ENCODE measurements around the gene CEMIP. TPM values are rescaled to one million over a fixed set of nuclear protein-coding genes. Genes with fewer than 3 reads are reported as not detected.

Gene CEMIP
- polyA plus RNA-seq, 1 experiment = 725 TPM

GRCh38 chr15:80942266-80942665, 163.1 kb downstream of the CEMIP start:
- Histone ChIP-seq H3K4me3 (ENCODE audit: low read depth, low read length) (no peak overlapping the region), H3K27me3 (ENCODE audit: control insufficient read depth, insufficient read depth, low read length) (no peaks in the 10 kb centered on the region), H3K36me3 (ENCODE audit: control insufficient read depth, insufficient read depth, low read length) (peaks cover 76% of the 10 kb centered on the region)
- CTCF ChIA-PET = no interaction called here
- POLR2A ChIA-PET = no interaction called here
- no peak for TF ChIP-seq CTCF (IDR thresholded peaks at IDR 0.05; ENCODE audit: insufficient read depth, low read depth, low read length)
- DNase-seq (ENCODE audit: low read depth) = no peak

- no peak for TF ChIP-seq CTCF (IDR thresholded peaks at IDR 0.05; ENCODE audit: insufficient read depth, low read depth, low read length)
- H3K36me3 ChIP-seq (ENCODE audit: control insufficient read depth, insufficient read depth, low read length) = peaks cover 76% of the 10 kb centered on the region
- DNase-seq (ENCODE audit: low read depth) = no peak
- no peak overlapping the region for H3K4me3 ChIP-seq (ENCODE audit: low read depth, low read length)
- ChIA-PET CTCF (no interaction called here), POLR2A (no interaction called here)
- H3K27me3 ChIP-seq (ENCODE audit: control insufficient read depth, insufficient read depth, low read length) = no peaks in the 10 kb centered on the region
These were observed 163.8 kb downstream of the CEMIP start for GRCh38 chr15:80942746-80943565.

- Histone ChIP-seq H3K36me3 (ENCODE audit: control insufficient read depth, insufficient read depth, low read length) (peaks cover 86% of the 10 kb centered on the region), H3K27me3 (ENCODE audit: control insufficient read depth, insufficient read depth, low read length) (no peaks in the 10 kb centered on the region), H3K4me3 (ENCODE audit: low read depth, low read length) (no peak overlapping the region)
- CTCF ChIA-PET = interaction anchor here (1.2 kb wide), 1 partner anchor 321 kb away, joined by 4 read pairs; no protein-coding TSS in a partner anchor
- POLR2A ChIA-PET = no interaction called here
- no peak for DNase-seq (ENCODE audit: low read depth)
- no peak for TF ChIP-seq CTCF (IDR thresholded peaks at IDR 0.05; ENCODE audit: insufficient read depth, low read depth, low read length)
These were observed 165.6 kb downstream of the CEMIP start for GRCh38 chr15:80944818-80945217.

- DNase-seq (ENCODE audit: low read depth) = no peak
- no peak overlapping the region for H3K4me3 ChIP-seq (ENCODE audit: low read depth, low read length)
- H3K36me3 ChIP-seq (ENCODE audit: control insufficient read depth, insufficient read depth, low read length) = peaks cover 88% of the 10 kb centered on the region
- H3K27me3 ChIP-seq (ENCODE audit: control insufficient read depth, insufficient read depth, low read length) = no peaks in the 10 kb centered on the region
- no peak for TF ChIP-seq CTCF (IDR thresholded peaks at IDR 0.05; ENCODE audit: insufficient read depth, low read depth, low read length)
- ChIA-PET POLR2A (no interaction called here), CTCF (interaction anchor here (1.2 kb wide), 1 partner anchor 320 kb away, joined by 4 read pairs; no protein-coding TSS in a partner anchor)
These were observed 166.4 kb downstream of the CEMIP start for GRCh38 chr15:80945605-80946004.

GRCh38 chr15:80946576-80946975, 167.4 kb downstream of the CEMIP start:
- H3K36me3 ChIP-seq (ENCODE audit: control insufficient read depth, insufficient read depth, low read length) = peaks cover 84% of the 10 kb centered on the region
- no peak for TF ChIP-seq CTCF (IDR thresholded peaks at IDR 0.05; ENCODE audit: insufficient read depth, low read depth, low read length)
- CTCF ChIA-PET = no interaction called here
- H3K4me3 ChIP-seq (ENCODE audit: low read depth, low read length) = no peak overlapping the region
- POLR2A ChIA-PET = no interaction called here
- DNase-seq (ENCODE audit: low read depth) = no peak
- H3K27me3 ChIP-seq (ENCODE audit: control insufficient read depth, insufficient read depth, low read length) = no peaks in the 10 kb centered on the region

Measured in BJ (cell line).